Measurements from ENCODE around the gene DRC1.
"Not testable (repeated sequence)": the region's sequence is repeated elsewhere in the genome, so short reads cannot be mapped to it uniquely, and the experiment has no call there.

Gene DRC1

DNA sequence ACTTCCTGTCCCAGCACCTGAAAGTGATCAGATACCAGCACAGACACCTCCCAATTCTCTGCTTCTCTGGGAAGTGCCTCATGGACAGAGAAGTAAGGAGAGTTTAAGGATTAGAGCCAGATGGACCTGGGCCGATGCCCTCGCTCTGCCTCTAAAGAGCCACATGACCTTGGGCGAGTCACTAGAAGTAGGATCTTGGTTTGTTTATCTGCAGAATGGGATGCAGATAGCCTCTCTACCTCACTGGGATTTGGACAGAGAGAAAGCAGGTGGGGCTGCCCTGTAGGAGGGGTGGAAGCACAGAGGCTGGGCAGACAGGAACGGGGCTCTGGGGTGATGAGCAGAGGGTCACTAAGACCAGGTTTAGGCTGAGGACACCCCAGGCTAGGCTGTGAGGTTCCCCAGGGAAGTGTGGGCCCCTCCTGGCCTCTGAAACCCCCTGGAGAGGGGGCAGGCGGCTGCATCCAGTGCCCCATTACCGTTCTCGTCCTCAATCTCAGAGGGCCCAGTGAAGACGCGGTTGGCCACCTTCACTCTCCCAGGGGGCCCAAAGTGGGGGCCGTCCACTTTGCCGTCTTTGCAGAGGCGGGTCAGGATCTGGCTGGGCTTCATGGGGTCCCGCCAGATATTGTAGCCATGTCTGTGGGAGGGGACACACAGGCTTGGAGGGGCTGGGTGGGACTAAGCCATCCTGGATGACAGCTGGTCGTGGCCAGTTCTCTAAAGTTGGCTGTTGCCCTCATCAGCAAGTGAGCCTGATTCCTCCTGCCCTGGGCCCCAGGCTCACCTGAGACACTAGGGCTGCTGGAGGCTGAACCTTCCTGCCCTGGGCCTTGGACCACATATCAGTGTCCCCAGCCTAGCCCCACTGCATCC is 62.9 kb downstream of the DRC1 start:
- TF ChIP-seq ZNF274 (IDR thresholded peaks at IDR 0.05; ENCODE audit: low read depth, low read length) (no peak), SUZ12 (IDR thresholded peaks at IDR 0.05; ENCODE audit: extremely low read depth, insufficient read depth, insufficient read length) (no peak), YY1 (IDR thresholded peaks at IDR 0.05; ENCODE audit: insufficient read depth, insufficient read length) (no peak)
- no peak for DNase-seq (ENCODE audit: low read depth, low spot score)

GRCh38 chr2:26465266-26465925 is 63.7 kb downstream of the DRC1 start:
- H3K4me1 ChIP-seq (ENCODE audit: insufficient read depth, insufficient read length) = peaks cover 23% of the 10 kb centered on the region
- H3K9me3 ChIP-seq (ENCODE audit: insufficient read depth, low read length) = peaks cover 9% of the 10 kb centered on the region; the same call in 1 of the 2 replicates
- no peaks in the 10 kb centered on the region for H3K36me3 ChIP-seq (ENCODE audit: insufficient read depth, insufficient read length, low read length)
- no peak for DNase-seq (ENCODE audit: low read depth, low spot score)
- H3K27me3 ChIP-seq (ENCODE audit: insufficient read depth, insufficient read length) = no peaks in the 10 kb centered on the region
- TF ChIP-seq ZNF274 (IDR thresholded peaks at IDR 0.05; ENCODE audit: low read depth, low read length) (no peak), YY1 (IDR thresholded peaks at IDR 0.05; ENCODE audit: insufficient read depth, insufficient read length) (no peak), SUZ12 (IDR thresholded peaks at IDR 0.05; ENCODE audit: extremely low read depth, insufficient read depth, insufficient read length) (no peak)
- H3K4me3 ChIP-seq (ENCODE audit: insufficient read length, low read depth) = no peak overlapping the region
- no peak overlapping the region for H3K9ac ChIP-seq (ENCODE audit: insufficient read length, low read depth)

More for the DNA sequence above, 62.9 kb downstream of the DRC1 start:
- Histone ChIP-seq H3K9me3 (ENCODE audit: insufficient read depth, low read length) (peaks cover 6% of the 10 kb centered on the region; the same call in 1 of the 2 replicates), H3K4me1 (ENCODE audit: insufficient read depth, insufficient read length) (peaks cover 23% of the 10 kb centered on the region), H3K9ac (ENCODE audit: insufficient read length, low read depth) (no peak overlapping the region), H3K27me3 (ENCODE audit: insufficient read depth, insufficient read length) (no peaks in the 10 kb centered on the region), H3K36me3 (ENCODE audit: insufficient read depth, insufficient read length, low read length) (no peaks in the 10 kb centered on the region), H3K4me3 (ENCODE audit: insufficient read length, low read depth) (no peak overlapping the region)

GRCh38 chr2:26465981-26466471 is 64.3 kb downstream of the DRC1 start:
- no peaks in the 10 kb centered on the region for H3K27me3 ChIP-seq (ENCODE audit: insufficient read depth, insufficient read length)
- peaks cover 9% of the 10 kb centered on the region; the same call in 1 of the 2 replicates for H3K9me3 ChIP-seq (ENCODE audit: insufficient read depth, low read length)
- no peak overlapping the region for H3K4me3 ChIP-seq (ENCODE audit: insufficient read length, low read depth)
- TF ChIP-seq SUZ12 (IDR thresholded peaks at IDR 0.05; ENCODE audit: extremely low read depth, insufficient read depth, insufficient read length) (no peak), YY1 (IDR thresholded peaks at IDR 0.05; ENCODE audit: insufficient read depth, insufficient read length) (no peak), ZNF274 (IDR thresholded peaks at IDR 0.05; ENCODE audit: low read depth, low read length) (no peak)
- no peak overlapping the region for H3K9ac ChIP-seq (ENCODE audit: insufficient read length, low read depth)
- no peak for DNase-seq (ENCODE audit: low read depth, low spot score)
- H3K4me1 ChIP-seq (ENCODE audit: insufficient read depth, insufficient read length) = peaks cover 20% of the 10 kb centered on the region
- no peaks in the 10 kb centered on the region for H3K36me3 ChIP-seq (ENCODE audit: insufficient read depth, insufficient read length, low read length)

DNA sequence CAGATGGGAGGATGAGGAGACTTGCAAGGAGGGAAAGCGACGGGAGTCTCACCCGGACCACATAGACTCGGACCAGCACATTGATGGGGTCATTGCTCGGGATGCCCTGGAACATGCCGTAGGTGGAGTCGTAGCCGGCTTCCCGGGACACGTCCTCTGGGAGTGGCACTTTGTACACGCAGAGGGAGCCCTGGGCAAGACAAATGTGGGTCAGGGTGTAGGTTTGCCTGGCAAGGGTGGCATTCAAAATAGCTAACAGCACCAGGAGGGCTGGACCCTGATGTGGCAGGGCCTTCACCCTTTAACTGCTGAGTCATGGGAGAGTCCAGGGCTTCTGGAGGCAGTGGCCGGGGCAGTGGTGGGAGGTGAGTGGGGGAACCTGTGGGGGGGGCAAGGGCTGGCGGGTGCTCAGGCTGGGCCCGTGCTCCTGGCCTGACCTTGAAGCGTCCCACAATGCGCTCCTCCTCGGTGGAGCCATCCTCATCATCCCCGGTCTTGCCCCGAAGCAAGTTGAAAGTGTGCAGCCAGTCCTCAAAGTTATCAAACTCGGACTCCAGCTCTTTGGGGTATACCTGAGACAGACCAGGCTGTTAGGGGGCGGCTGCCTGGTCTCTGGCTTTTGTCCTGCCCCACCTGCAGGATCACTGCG is 65.1 kb downstream of the DRC1 start:
- H3K4me3 ChIP-seq (ENCODE audit: insufficient read length, low read depth) = no peak overlapping the region
- H3K9me3 ChIP-seq (ENCODE audit: insufficient read depth, low read length) = peaks cover 9% of the 10 kb centered on the region; the same call in 1 of the 2 replicates
- DNase-seq (ENCODE audit: low read depth, low spot score) = no peak
- H3K36me3 ChIP-seq (ENCODE audit: insufficient read depth, insufficient read length, low read length) = no peaks in the 10 kb centered on the region
- TF ChIP-seq ZNF274 (IDR thresholded peaks at IDR 0.05; ENCODE audit: low read depth, low read length) (no peak), YY1 (IDR thresholded peaks at IDR 0.05; ENCODE audit: insufficient read depth, insufficient read length) (no peak), SUZ12 (IDR thresholded peaks at IDR 0.05; ENCODE audit: extremely low read depth, insufficient read depth, insufficient read length) (no peak)
- no peaks in the 10 kb centered on the region for H3K27me3 ChIP-seq (ENCODE audit: insufficient read depth, insufficient read length)
- no peak overlapping the region for H3K9ac ChIP-seq (ENCODE audit: insufficient read length, low read depth)
- peaks cover 17% of the 10 kb centered on the region for H3K4me1 ChIP-seq (ENCODE audit: insufficient read depth, insufficient read length)

DNA sequence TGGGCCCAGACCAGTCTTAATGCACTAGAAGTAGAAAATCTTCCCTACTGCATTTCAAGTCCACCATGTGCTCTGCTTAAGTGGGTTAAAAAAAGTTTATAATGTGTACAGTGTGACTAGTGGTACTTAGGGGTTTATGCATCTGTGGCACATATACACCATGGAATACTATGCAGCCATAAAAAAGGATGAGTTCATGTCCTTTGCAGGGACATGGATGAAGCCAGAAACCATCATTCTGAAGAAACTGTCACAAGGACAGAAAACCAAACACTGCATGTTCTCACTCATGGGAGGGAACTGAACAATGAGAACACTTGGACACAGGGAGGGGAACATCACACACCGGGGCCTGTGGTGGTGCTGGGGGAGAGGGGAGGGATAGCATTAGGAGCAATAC is 66.8 kb downstream of the DRC1 start:
- H3K4me1 ChIP-seq (ENCODE audit: insufficient read depth, insufficient read length) = peaks cover 10% of the 10 kb centered on the region
- not testable (repeated sequence) for H3K36me3 ChIP-seq (ENCODE audit: insufficient read depth, insufficient read length, low read length); H3K9me3 ChIP-seq (ENCODE audit: insufficient read depth, low read length); H3K27me3 ChIP-seq (ENCODE audit: insufficient read depth, insufficient read length); H3K9ac ChIP-seq (ENCODE audit: insufficient read length, low read depth); H3K4me3 ChIP-seq (ENCODE audit: insufficient read length, low read depth); DNase-seq (ENCODE audit: low read depth, low spot score)

DNA sequence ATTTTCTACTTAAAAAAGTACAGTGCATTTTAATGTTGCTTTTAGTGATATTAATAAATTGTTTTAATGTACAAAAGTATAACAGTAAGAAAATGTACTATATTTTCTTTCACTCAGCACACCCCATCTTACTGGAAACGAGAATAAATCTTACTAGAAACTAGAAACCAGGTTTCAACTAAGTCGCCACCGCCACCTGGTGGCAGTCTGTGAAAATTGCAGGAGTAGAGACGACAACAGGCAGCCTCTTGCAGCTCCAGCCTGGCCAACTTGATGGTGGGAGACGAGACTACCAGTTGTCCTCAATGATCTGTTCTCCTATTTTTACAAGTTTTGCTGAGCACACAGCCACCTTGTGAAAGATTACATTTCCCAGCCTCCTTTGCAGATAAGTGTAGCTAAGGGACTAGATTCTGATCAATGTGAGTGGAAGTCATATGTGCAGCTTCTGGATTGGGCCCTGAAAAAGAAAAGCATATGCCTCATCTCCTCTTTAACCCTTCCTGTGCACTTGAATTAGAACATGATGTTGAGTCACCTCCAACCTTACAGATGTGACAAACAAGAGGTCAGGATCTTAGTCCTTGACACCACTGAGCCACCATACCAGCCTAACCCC is 67.5 kb downstream of the DRC1 start:
- Histone ChIP-seq H3K27me3 (ENCODE audit: insufficient read depth, insufficient read length) (no peaks in the 10 kb centered on the region), H3K4me1 (ENCODE audit: insufficient read depth, insufficient read length) (peaks cover 5% of the 10 kb centered on the region), H3K9ac (ENCODE audit: insufficient read length, low read depth) (no peak overlapping the region), H3K4me3 (ENCODE audit: insufficient read length, low read depth) (no peak overlapping the region), H3K36me3 (ENCODE audit: insufficient read depth, insufficient read length, low read length) (no peaks in the 10 kb centered on the region), H3K9me3 (ENCODE audit: insufficient read depth, low read length) (peaks cover 9% of the 10 kb centered on the region; the same call in 1 of the 2 replicates)
- TF ChIP-seq SUZ12 (IDR thresholded peaks at IDR 0.05; ENCODE audit: extremely low read depth, insufficient read depth, insufficient read length) (no peak), YY1 (IDR thresholded peaks at IDR 0.05; ENCODE audit: insufficient read depth, insufficient read length) (no peak), ZNF274 (IDR thresholded peaks at IDR 0.05; ENCODE audit: low read depth, low read length) (no peak)
- DNase-seq (ENCODE audit: low read depth, low spot score) = peak; percentile 84

Measured in NT2/D1 (cell line).